ENCODE results near the gene KCNJ9. TPM values are rescaled to one million over a fixed set of nuclear protein-coding genes. Genes with fewer than 3 reads are reported as not detected.

KCNJ9 gene
- total and polyA plus RNA-seq, 2 donors (not counting 1 experiment from before 2014, with no cell fraction given): not detected

- H4K20me1 ChIP-seq (ENCODE audit: control insufficient read depth, insufficient read depth, low read length, poor library complexity, severe bottlenecking): no peaks in the 10 kb centered on the region
- no peak overlapping the region for H3K27ac ChIP-seq (ENCODE audit: low read length in 2 of 2)
- ChIA-PET POLR2A (no interaction called here), CTCF (interaction anchor here (0.8 kb wide), 1 partner anchor 108 kb away, joined by 3 read pairs; no protein-coding TSS in a partner anchor)
- peaks cover 0 to 19% (median 4%) of the 10 kb centered on the region in 4 experiments for H3K27me3 ChIP-seq (replicated peaks in 1 of 4; ENCODE audit: control extremely low read depth in 1 of 4, control insufficient read depth in 3 of 4, insufficient read depth in 4 of 4, low read length in 3 of 4)
- ATAC-seq (ENCODE audit: low read depth): no peak
- no peak for DNase-seq
- no peak overlapping the region for H3K9ac ChIP-seq (ENCODE audit: low read length)
- no peak overlapping the region for H3K4me3 Mint-ChIP-seq
- H3K9me3 ChIP-seq (ENCODE audit: control extremely low read depth in 1 of 3, control insufficient read depth in 2 of 3, insufficient read depth in 1 of 3, low read length in 2 of 3): no peaks in the 10 kb centered on the region
- TF ChIP-seq CTCF (IDR thresholded peaks at IDR 0.05): no peak
- no peak for TF ChIP-seq EZH2 (IDR thresholded peaks at IDR 0.05; ENCODE audit: borderline replicate concordance, insufficient read depth, low read depth, low read length, poor library complexity, severe bottlenecking)
- 96% methylated on average over 2 of the region's 4 CpGs for WGBS (ENCODE audit: insufficient coverage)
- intact Hi-C loops (cut with micrococcal nuclease): no loop called here
- no peak overlapping the region for H3K4me2 ChIP-seq (replicated peaks; ENCODE audit: low read depth, low read length, poor library complexity, severe bottlenecking)
- H3K27ac Mint-ChIP-seq: no peak overlapping the region
- peaks cover 24% of the 10 kb centered on the region for H3K27me3 Mint-ChIP-seq
- no peak overlapping the region for H3K4me3 ChIP-seq (ENCODE audit: control extremely low read depth in 1 of 5, extremely low read depth in 1 of 5, insufficient read depth in 1 of 5, low read depth in 2 of 5, low read length in 4 of 5)
- H3K4me1 Mint-ChIP-seq: peaks cover under 1% of the 10 kb centered on the region
- H3K79me2 ChIP-seq (ENCODE audit: control insufficient read depth, insufficient read depth, low read length): no peaks in the 10 kb centered on the region
- no peaks in the 10 kb centered on the region for H3K4me1 ChIP-seq (ENCODE audit: control insufficient read depth in 2 of 2, insufficient read depth in 2 of 2, low read length in 2 of 2)
- no peaks in the 10 kb centered on the region for H3K9me3 Mint-ChIP-seq (ENCODE audit: insufficient read depth)
- H2AFZ ChIP-seq (ENCODE audit: insufficient read depth, low read depth, low read length, poor library complexity, severe bottlenecking): no peak overlapping the region
- no peaks in the 10 kb centered on the region for H3K36me3 ChIP-seq (replicated peaks in 1 of 2; ENCODE audit: control extremely low read depth in 1 of 2, control insufficient read depth in 1 of 2, extremely low read depth in 1 of 2, insufficient read depth in 2 of 2, low read length in 1 of 2)
Observed at GRCh38 chr1:160114085-160114484, 32.7 kb downstream of the KCNJ9 start.

GRCh38 chr1:160115545-160116282 is 34.4 kb downstream of the KCNJ9 start, which contains the start of gene ATP1A2:
ATP1A2 (plus strand) TSS chr1:160115759; CDS start chr1:160115862, 103 bp downstream.
- TF ChIP-seq CTCF (IDR thresholded peaks at IDR 0.05) (no peak), EZH2 (IDR thresholded peaks at IDR 0.05; ENCODE audit: borderline replicate concordance, insufficient read depth, low read depth, low read length, poor library complexity, severe bottlenecking) (no peak)
- no peaks in the 10 kb centered on the region for H3K79me2 ChIP-seq (ENCODE audit: control insufficient read depth, insufficient read depth, low read length)
- Mint-ChIP-seq H3K4me3 (no peak within 1 kb of the TSS), H3K4me1 (no peaks in the 10 kb centered on the region), H3K27ac (no peak within 1 kb of the TSS), H3K27me3 (peaks cover 24% of the 10 kb centered on the region), H3K9me3 (ENCODE audit: insufficient read depth) (no peaks in the 10 kb centered on the region)
- no peak within 1 kb of the TSS for H3K9ac ChIP-seq (ENCODE audit: low read length)
- POLR2A ChIA-PET: no interaction called here
- H2AFZ ChIP-seq (ENCODE audit: insufficient read depth, low read depth, low read length, poor library complexity, severe bottlenecking): no peak within 1 kb of the TSS
- H3K4me2 ChIP-seq (replicated peaks; ENCODE audit: low read depth, low read length, poor library complexity, severe bottlenecking): no peak within 1 kb of the TSS
- no peak within 1 kb of the TSS for H3K4me3 ChIP-seq (ENCODE audit: control extremely low read depth in 1 of 5, extremely low read depth in 1 of 5, insufficient read depth in 1 of 5, low read depth in 2 of 5, low read length in 4 of 5)
- no peak within 1 kb of the TSS for H3K27ac ChIP-seq (ENCODE audit: low read length in 2 of 2)
- peaks cover 0 to 19% (median 4%) of the 10 kb centered on the region in 4 experiments for H3K27me3 ChIP-seq (replicated peaks in 1 of 4; ENCODE audit: control extremely low read depth in 1 of 4, control insufficient read depth in 3 of 4, insufficient read depth in 4 of 4, low read length in 3 of 4)
- H3K4me1 ChIP-seq (ENCODE audit: control insufficient read depth in 2 of 2, insufficient read depth in 2 of 2, low read length in 2 of 2): no peaks in the 10 kb centered on the region
- H3K36me3 ChIP-seq (replicated peaks in 1 of 2; ENCODE audit: control extremely low read depth in 1 of 2, control insufficient read depth in 1 of 2, extremely low read depth in 1 of 2, insufficient read depth in 2 of 2, low read length in 1 of 2): no peaks in the 10 kb centered on the region
- CTCF ChIA-PET: no interaction called here
- no peak for ATAC-seq (ENCODE audit: low read depth)
- 65% methylated on average over 11 of the region's 16 CpGs for WGBS (ENCODE audit: insufficient coverage)
- no peaks in the 10 kb centered on the region for H4K20me1 ChIP-seq (ENCODE audit: control insufficient read depth, insufficient read depth, low read length, poor library complexity, severe bottlenecking)
- H3K9me3 ChIP-seq (ENCODE audit: control extremely low read depth in 1 of 3, control insufficient read depth in 2 of 3, insufficient read depth in 1 of 3, low read length in 2 of 3): no peaks in the 10 kb centered on the region
- no peak for DNase-seq
- intact Hi-C loops (cut with micrococcal nuclease): no loop called here
